Measurements from ENCODE around the gene GRIK3.

Gene GRIK3

GRCh38 chr1:36996106-36996505 is 38.2 kb downstream of the GRIK3 start:
- no peaks in the 10 kb centered on the region for H3K79me2 ChIP-seq (ENCODE audit: control insufficient read depth, insufficient read depth, low read length, poor library complexity)
- peaks cover 4% of the 10 kb centered on the region for H3K9me3 ChIP-seq (ENCODE audit: insufficient read depth, low read depth, low read length)
- no peaks in the 10 kb centered on the region for H3K79me1 ChIP-seq (ENCODE audit: low read length)
- no peak overlapping the region for H3K23ac ChIP-seq (ENCODE audit: low read length)
- H3K27me3 ChIP-seq (ENCODE audit: insufficient read depth, low read length), result no peaks in the 10 kb centered on the region
- no peak overlapping the region for H4K12ac ChIP-seq (ENCODE audit: low read depth, low read length)
- H2AFZ ChIP-seq (ENCODE audit: insufficient read depth, low read length, poor library complexity), result no peak overlapping the region
- H2BK120ac ChIP-seq (ENCODE audit: insufficient read depth, low read length, poor library complexity), result no peak overlapping the region
- H3K9ac ChIP-seq (ENCODE audit: low read length), result no peak overlapping the region
- H3K4me3 ChIP-seq (ENCODE audit: low read depth, low read length), result no peak overlapping the region
- H3K4ac ChIP-seq (ENCODE audit: low read depth, low read length), result no peak overlapping the region
- no peak overlapping the region for H4K91ac ChIP-seq (ENCODE audit: low read depth, low read length)
- H3K14ac ChIP-seq (ENCODE audit: low read length), result no peak overlapping the region
- no CpG with 5 or more reads among the region's 7 CpGs for WGBS (ENCODE audit: extremely low coverage, insufficient coverage, insufficient read length)
- DNase-seq, result no peak
- no peak overlapping the region for H3K4me2 ChIP-seq (ENCODE audit: low read length)
- no peak overlapping the region for H2BK12ac ChIP-seq (ENCODE audit: low read length)
- H4K8ac ChIP-seq (ENCODE audit: low read depth, low read length), result no peak overlapping the region
- H3K4me1 ChIP-seq (ENCODE audit: control insufficient read depth in 1 of 2, insufficient read depth in 2 of 2, low read length in 2 of 2), result no peaks in the 10 kb centered on the region
- H3K27ac ChIP-seq (ENCODE audit: low read depth, low read length), result no peak overlapping the region
- H2BK5ac ChIP-seq (ENCODE audit: low read depth, low read length, poor library complexity), result no peak overlapping the region
- H3K36me3 ChIP-seq (ENCODE audit: control insufficient read depth in 1 of 2, insufficient read depth in 2 of 2, low read length in 2 of 2), result no peaks in the 10 kb centered on the region
- no peak overlapping the region for H3K18ac ChIP-seq (ENCODE audit: low read length)
- no peak overlapping the region for H2AK5ac ChIP-seq (ENCODE audit: low read length)

- H2AK5ac ChIP-seq (ENCODE audit: low read length), result no peak overlapping the region
- no peak overlapping the region for H2AFZ ChIP-seq (ENCODE audit: insufficient read depth, low read length, poor library complexity)
- no peak overlapping the region for H3K18ac ChIP-seq (ENCODE audit: low read length)
- no peak overlapping the region for H2BK5ac ChIP-seq (ENCODE audit: low read depth, low read length, poor library complexity)
- no peaks in the 10 kb centered on the region for H3K27me3 ChIP-seq (ENCODE audit: insufficient read depth, low read length)
- H3K4ac ChIP-seq (ENCODE audit: low read depth, low read length), result no peak overlapping the region
- H2BK12ac ChIP-seq (ENCODE audit: low read length), result no peak overlapping the region
- no peak overlapping the region for H3K14ac ChIP-seq (ENCODE audit: low read length)
- H3K4me2 ChIP-seq (ENCODE audit: low read length), result no peak overlapping the region
- DNase-seq, result no peak
- H2BK120ac ChIP-seq (ENCODE audit: insufficient read depth, low read length, poor library complexity), result no peak overlapping the region
- no peak overlapping the region for H4K8ac ChIP-seq (ENCODE audit: low read depth, low read length)
- no peak overlapping the region for H3K23ac ChIP-seq (ENCODE audit: low read length)
- H3K27ac ChIP-seq (ENCODE audit: low read depth, low read length), result no peak overlapping the region
- H3K36me3 ChIP-seq (ENCODE audit: control insufficient read depth in 1 of 2, insufficient read depth in 2 of 2, low read length in 2 of 2), result no peaks in the 10 kb centered on the region
- H3K79me2 ChIP-seq (ENCODE audit: control insufficient read depth, insufficient read depth, low read length, poor library complexity), result no peaks in the 10 kb centered on the region
- no peak overlapping the region for H4K91ac ChIP-seq (ENCODE audit: low read depth, low read length)
- no peak overlapping the region for H4K12ac ChIP-seq (ENCODE audit: low read depth, low read length)
- H3K79me1 ChIP-seq (ENCODE audit: low read length), result no peaks in the 10 kb centered on the region
- no peak overlapping the region for H3K9ac ChIP-seq (ENCODE audit: low read length)
- no peaks in the 10 kb centered on the region for H3K4me1 ChIP-seq (ENCODE audit: control insufficient read depth in 1 of 2, insufficient read depth in 2 of 2, low read length in 2 of 2)
- no CpG with 5 or more reads among the region's 8 CpGs for WGBS (ENCODE audit: extremely low coverage, insufficient coverage, insufficient read length)
- H3K4me3 ChIP-seq (ENCODE audit: low read depth, low read length), result no peak overlapping the region
- H3K9me3 ChIP-seq (ENCODE audit: insufficient read depth, low read depth, low read length), result peaks cover 4% of the 10 kb centered on the region
Measured at GRCh38 chr1:36994868-36995267, 39.4 kb downstream of the GRIK3 start.

- peaks cover 4% of the 10 kb centered on the region for H3K9me3 ChIP-seq (ENCODE audit: insufficient read depth, low read depth, low read length)
- no peak for DNase-seq
- no peak overlapping the region for H3K18ac ChIP-seq (ENCODE audit: low read length)
- H3K14ac ChIP-seq (ENCODE audit: low read length), result no peak overlapping the region
- H3K27ac ChIP-seq (ENCODE audit: low read depth, low read length), result no peak overlapping the region
- no peak overlapping the region for H3K4ac ChIP-seq (ENCODE audit: low read depth, low read length)
- H2AFZ ChIP-seq (ENCODE audit: insufficient read depth, low read length, poor library complexity), result no peak overlapping the region
- no peak overlapping the region for H2BK12ac ChIP-seq (ENCODE audit: low read length)
- 100% methylated on average over 1 of the region's 2 CpGs for WGBS (ENCODE audit: extremely low coverage, insufficient coverage, insufficient read length)
- no peaks in the 10 kb centered on the region for H3K79me2 ChIP-seq (ENCODE audit: control insufficient read depth, insufficient read depth, low read length, poor library complexity)
- H4K8ac ChIP-seq (ENCODE audit: low read depth, low read length), result no peak overlapping the region
- H3K4me1 ChIP-seq (ENCODE audit: control insufficient read depth in 1 of 2, insufficient read depth in 2 of 2, low read length in 2 of 2), result no peaks in the 10 kb centered on the region
- no peak overlapping the region for H2BK5ac ChIP-seq (ENCODE audit: low read depth, low read length, poor library complexity)
- H3K79me1 ChIP-seq (ENCODE audit: low read length), result no peaks in the 10 kb centered on the region
- no peak overlapping the region for H3K9ac ChIP-seq (ENCODE audit: low read length)
- H4K12ac ChIP-seq (ENCODE audit: low read depth, low read length), result no peak overlapping the region
- no peaks in the 10 kb centered on the region for H3K36me3 ChIP-seq (ENCODE audit: control insufficient read depth in 1 of 2, insufficient read depth in 2 of 2, low read length in 2 of 2)
- no peak overlapping the region for H3K4me3 ChIP-seq (ENCODE audit: low read depth, low read length)
- H2AK5ac ChIP-seq (ENCODE audit: low read length), result no peak overlapping the region
- no peak overlapping the region for H3K4me2 ChIP-seq (ENCODE audit: low read length)
- H2BK120ac ChIP-seq (ENCODE audit: insufficient read depth, low read length, poor library complexity), result no peak overlapping the region
- H4K91ac ChIP-seq (ENCODE audit: low read depth, low read length), result no peak overlapping the region
- no peaks in the 10 kb centered on the region for H3K27me3 ChIP-seq (ENCODE audit: insufficient read depth, low read length)
- H3K23ac ChIP-seq (ENCODE audit: low read length), result no peak overlapping the region
Measured at GRCh38 chr1:36994294-36994693, 40.0 kb downstream of the GRIK3 start.

GRCh38 chr1:36992139-36992943 is 42.0 kb downstream of the GRIK3 start:
- Histone ChIP-seq H4K91ac (ENCODE audit: low read depth, low read length) (no peak overlapping the region), H3K14ac (ENCODE audit: low read length) (no peak overlapping the region), H2BK120ac (ENCODE audit: insufficient read depth, low read length, poor library complexity) (no peak overlapping the region), H2BK12ac (ENCODE audit: low read length) (no peak overlapping the region), H3K9me3 (ENCODE audit: insufficient read depth, low read depth, low read length) (peaks cover 4% of the 10 kb centered on the region), H2AK5ac (ENCODE audit: low read length) (no peak overlapping the region), H3K23ac (ENCODE audit: low read length) (no peak overlapping the region), H3K18ac (ENCODE audit: low read length) (no peak overlapping the region), H3K4me1 (ENCODE audit: control insufficient read depth in 1 of 2, insufficient read depth in 2 of 2, low read length in 2 of 2) (no peaks in the 10 kb centered on the region), H2AFZ (ENCODE audit: insufficient read depth, low read length, poor library complexity) (no peak overlapping the region), H3K79me2 (ENCODE audit: control insufficient read depth, insufficient read depth, low read length, poor library complexity) (no peaks in the 10 kb centered on the region), H4K8ac (ENCODE audit: low read depth, low read length) (no peak overlapping the region), H3K4me3 (ENCODE audit: low read depth, low read length) (no peak overlapping the region), H3K27ac (ENCODE audit: low read depth, low read length) (no peak overlapping the region), H3K27me3 (ENCODE audit: insufficient read depth, low read length) (no peaks in the 10 kb centered on the region), H2BK5ac (ENCODE audit: low read depth, low read length, poor library complexity) (no peak overlapping the region), H3K79me1 (ENCODE audit: low read length) (no peaks in the 10 kb centered on the region), H3K9ac (ENCODE audit: low read length) (no peak overlapping the region), H4K12ac (ENCODE audit: low read depth, low read length) (no peak overlapping the region), H3K36me3 (ENCODE audit: control insufficient read depth in 1 of 2, insufficient read depth in 2 of 2, low read length in 2 of 2) (no peaks in the 10 kb centered on the region), H3K4me2 (ENCODE audit: low read length) (no peak overlapping the region), H3K4ac (ENCODE audit: low read depth, low read length) (no peak overlapping the region)
- no peak for DNase-seq
- WGBS (ENCODE audit: extremely low coverage, insufficient coverage, insufficient read length), result no CpG with 5 or more reads among the region's 8 CpGs
